K562 (cell line): ENCODE measurements around the gene C19orf47. TPM values are rescaled to one million over a fixed set of nuclear protein-coding genes. Genes with fewer than 3 reads are reported as not detected.
"Not testable (repeated sequence)": the region's sequence is repeated elsewhere in the genome, so short reads cannot be mapped to it uniquely, and the experiment has no call there.

Experiments
- ATAC-seq: fragments of 200-7000 bp; cut with Tn5 transposase; 3 replicates; pipeline ENCODE4 v1.9.1; 2020; ENCODE audit warnings: moderate library complexity
- BruUV-seq: library from RNA; stranded (reverse); fragments of 400-500 nt; replicated peaks from 2 replicates; lab custom pipeline; 2021; lab: Mats Ljungman, UMichigan
- CTCF ChIA-PET: fragments of 300-600 bp; formaldehyde crosslinking; extraction: SDS; loops from one replicate; lab custom pipeline; 2021; ENCODE audit warnings: low intra/inter-chr PET ratio; lab: Yijun Ruan, JAX
- POLR2A ChIA-PET: fragments of 300-600, 350-650 bp; sonication (Branson Sonifier 250); formaldehyde crosslinking; extraction: SDS; loops from one replicate; lab custom pipeline; 2021; ENCODE audit warnings: antibody characterized with exemption, inconsistent platforms; lab: Yijun Ruan, JAX
- DNase-seq, 4 experiments: peaks; one replicate each; pipeline versions ENCODE4 v3.0.0 to v3.0.0-alpha.2; 2011 to 2018; ENCODE audit warnings: low spot score in 3 of 4, mixed read lengths in 3 of 4; ENCODE audit errors: extremely low read depth in 1 of 4
- FAIRE-seq: peaks from 2 replicates; lab custom pipeline; 2011; peaks lifted over from hg19 to GRCh38; lab: Jason Lieb, UNC
- H2AFZ ChIP-seq: 2 replicates; pipeline ENCODE4 v1.6.0; 2011; ENCODE audit warnings: low read depth, low read length, control low read depth, inconsistent platforms
- H3K27ac ChIP-seq: fragments of 200-600 bp; 3 replicates; pipeline ENCODE4 v1.8.0; 2011; ENCODE audit warnings: low read depth, mild to moderate bottlenecking, control low read depth, inconsistent platforms, low read length, moderate library complexity, mixed read lengths; ENCODE audit errors: extremely low read depth
- H3K27me3 ChIP-seq, 2 experiments: fragments of 300-600 bp in 1 of 2; 2 replicates in 1 of 2; 3 replicates in 1 of 2; pipeline versions ENCODE4 v1.6.0 to v1.8.0; 2011; ENCODE audit warnings: inconsistent platforms in 2 of 2, low read length in 2 of 2, mild to moderate bottlenecking in 1 of 2, mixed read lengths in 1 of 2, moderate library complexity in 1 of 2; ENCODE audit not compliant: control insufficient read depth in 2 of 2, insufficient read depth in 2 of 2
- H3K36me3 ChIP-seq: fragments of 300-600 bp; 3 replicates; pipeline ENCODE4 v1.8.0; 2011; ENCODE audit warnings: mild to moderate bottlenecking, low read length, inconsistent platforms; ENCODE audit not compliant: control insufficient read depth, insufficient read depth
- H3K4me1 ChIP-seq, 2 experiments: fragments of 200-600 bp in 1 of 2; replicated peaks in 1 of 2; 2 replicates in 1 of 2; 3 replicates in 1 of 2; pipeline versions ENCODE4 v1.5.1 to v1.8.0; 2011; ENCODE audit warnings: inconsistent platforms in 2 of 2, low read length in 2 of 2, mild to moderate bottlenecking in 1 of 2, mixed read lengths in 1 of 2, moderate library complexity in 1 of 2; ENCODE audit not compliant: control insufficient read depth in 2 of 2, insufficient read depth in 2 of 2
- H3K4me2 ChIP-seq: 2 replicates; pipeline ENCODE4 v1.6.1; 2011; ENCODE audit warnings: low read length, control low read depth, inconsistent platforms, mixed read lengths; ENCODE audit not compliant: insufficient read depth
- H3K4me3 ChIP-seq: fragments of 200-600 bp; sonication (generic), shearing (Covaris generic); 2 replicates; pipeline ENCODE4 v1.5.1; 2016; ENCODE audit warnings: control low read depth, inconsistent platforms
- H3K79me2 ChIP-seq: fragments of 200-600 bp; 3 replicates; pipeline ENCODE4 v1.8.0; 2011; ENCODE audit warnings: low read length, inconsistent platforms; ENCODE audit not compliant: control insufficient read depth, insufficient read depth
- H3K9ac ChIP-seq, 2 experiments: 2 replicates each; pipeline versions ENCODE4 v1.6.0 to v1.6.1; 2011; ENCODE audit warnings: low read depth in 2 of 2, low read length in 2 of 2, control low read depth in 1 of 2, inconsistent platforms in 1 of 2, mild to moderate bottlenecking in 1 of 2, mixed read lengths in 1 of 2; ENCODE audit not compliant: insufficient read depth in 1 of 2
- H3K9me1 ChIP-seq: one replicate; pipeline ENCODE4 v1.6.0; 2011; ENCODE audit warnings: inconsistent platforms, mild to moderate bottlenecking, low read length, moderate library complexity; ENCODE audit not compliant: control insufficient read depth, insufficient read depth
- H3K9me3 ChIP-seq: replicated peaks from 2 replicates; pipeline ENCODE4 v1.5.1; 2011; ENCODE audit warnings: low read depth, low read length, inconsistent platforms; ENCODE audit not compliant: control insufficient read depth, insufficient read depth
- H4K20me1 ChIP-seq: replicated peaks from 2 replicates; pipeline ENCODE4 v1.6.1; 2011; ENCODE audit warnings: low read length, inconsistent platforms, mixed read lengths; ENCODE audit not compliant: control insufficient read depth, insufficient read depth
- POLR2G ChIP-seq: fragments of 200-400 bp; formaldehyde crosslinking; IDR thresholded peaks from 2 replicates; pipeline ENCODE4 v1.6.1; 2017; ENCODE audit warnings: low read depth, mild to moderate bottlenecking, antibody characterized with exemption, low read length, moderate library complexity
- PURB ChIP-seq: sonication (generic); formaldehyde crosslinking; IDR thresholded peaks from 2 replicates; pipeline ENCODE4 v1.9.0; 2021; ENCODE audit warnings: low read depth, mild to moderate bottlenecking, missing genetic modification reagents
- RB1 ChIP-seq: fragments of 450-650 bp; IDR thresholded peaks from 2 replicates; pipeline ENCODE4 v1.6.1; 2017; ENCODE audit warnings: low read depth, mild to moderate bottlenecking
- ZNF121 ChIP-seq: sonication (generic); formaldehyde crosslinking; conservative IDR thresholded peaks from 2 replicates; pipeline ENCODE4 v1.8.0; 2022; ENCODE audit warnings: missing genetic modification reagents
- WGBS: fragments of 100-300 bp; shearing (Covaris generic); methylation state at CpG from one replicate; pipeline ENCODE4 v1.1.6; 2016; ENCODE audit warnings: low coverage, mixed read lengths; ENCODE audit not compliant: insufficient coverage; ENCODE audit errors: missing lambda C conversion rate; 5-methylcytosine and 5-hydroxymethylcytosine counted together
- in situ Hi-C: fragments of 300-500 bp; cut with MboI; formaldehyde crosslinking; loops from 4 replicates; pipeline ENCODE4 v1.15.0; 2018; ENCODE audit warnings: inconsistent platforms, mixed read lengths
- intact Hi-C: fragments of 100-400 bp; cut with micrococcal nuclease; formaldehyde crosslinking; loops from 2 replicates; pipeline ENCODE4 v1.14.2; 2022
- polyA plus RNA-seq, 8 experiments: library from polyadenylated mRNA; depleted of rRNA in 4 of 8; stranded (reverse) in 5 of 8; unstranded in 3 of 8; fragments of >200 nt; fragmentation: Nextera tagmentation in 2 of 8; fragmentation: Illumina TruSeq in 1 of 8; extraction: Ambion mirVana in 2 of 8; extraction: Trizol in 1 of 8; gene quantifications; 2 replicates each; pipeline versions ENCODE4 v1.2.1 to v1.2.3, GENCODE V29; 2011 to 2014; ENCODE audit warnings: inconsistent platforms in 1 of 8, missing spikeins in 1 of 8
- total RNA-seq, 7 experiments: library from RNA; depleted of rRNA in 6 of 7; stranded (reverse); fragments of >200 nt in 6 of 7; fragmentation: Illumina TruSeq in 2 of 7; extraction: Trizol in 2 of 7; gene quantifications; 2 replicates each; pipeline versions ENCODE4 v1.2.1 to v1.2.3, GENCODE V29; 2011 to 2021; ENCODE audit warnings: low replicate concordance in 1 of 7
- TF ChIP-seq, protein P1 (sequence below): IDR thresholded peaks from 3 replicates; pipeline ENCODE4 v1.6.1; 2011; ENCODE audit warnings: borderline replicate concordance, mild to moderate bottlenecking; ENCODE audit not compliant: insufficient read length, insufficient read depth
- TF ChIP-seq, protein P2 (sequence below), 2 experiments: fragments of 150-350 bp in 1 of 2; IDR thresholded peaks; 2 replicates each; pipeline ENCODE4 v1.6.1; 2012 to 2016; ENCODE audit warnings: low read depth in 2 of 2, low read length in 2 of 2, mild to moderate bottlenecking in 1 of 2, moderate library complexity in 1 of 2
- TF ChIP-seq, protein P3 (sequence below): fragments of 450-650 bp; IDR thresholded peaks from 2 replicates; pipeline ENCODE4 v1.6.1; 2017; ENCODE audit warnings: mild to moderate bottlenecking, moderate library complexity

Gene C19orf47
- total and polyA plus RNA-seq, 9 of the 15 experiments (the other 6 are each of a cell fraction or from before 2014, with no cell fraction given), result 0.08 to 26.1 (median 14.7) TPM

DNA sequence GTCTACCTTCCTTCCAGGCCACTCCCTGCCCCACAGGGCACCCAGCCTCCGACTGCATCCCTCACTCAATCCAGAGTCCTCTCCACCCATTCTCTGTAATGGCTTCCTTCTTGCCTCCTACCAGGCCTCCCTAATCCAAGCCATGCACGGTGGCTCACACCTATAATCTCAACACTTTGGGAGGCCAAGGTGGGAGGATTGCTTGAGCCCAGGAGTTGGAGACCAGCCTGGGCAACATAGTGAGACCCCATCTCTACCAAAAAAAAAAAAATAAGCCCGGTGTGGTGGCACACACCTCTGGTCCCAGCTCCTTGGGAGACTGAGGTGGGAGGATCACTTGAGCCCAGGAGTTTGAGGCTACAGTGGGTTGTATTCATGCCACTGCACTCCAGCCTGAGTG is 22.1 kb upstream of the C19orf47 start:
- peaks cover 61% of the 10 kb centered on the region for H3K36me3 ChIP-seq
- H3K9me3 ChIP-seq, CTCF ChIA-PET, H3K27me3 ChIP-seq, FAIRE-seq, BruUV-seq, H3K27ac ChIP-seq, ATAC-seq, DNase-seq, H3K4me3 ChIP-seq, in situ Hi-C loops, intact Hi-C loops, H3K9me1 ChIP-seq, H3K4me2 ChIP-seq, H4K20me1 ChIP-seq, H2AFZ ChIP-seq: not testable (repeated sequence)
- 76% methylated on average over 3 of the region's 3 CpGs for WGBS
- H3K4me1 ChIP-seq, result peaks cover 34 to 54% of the 10 kb centered on the region in 2 experiments
- POLR2A ChIA-PET, result interaction anchor here (1.3 to 1.5 kb wide), 2 partner anchors 26 to 95 kb away, joined by 4 to 6 read pairs; partner anchors contain the start of gene BLVRB
- peak; percentile 75 for TF ChIP-seq ZNF121 (CRISPR knock-in tag)
- H3K79me2 ChIP-seq, result peaks cover 10% of the 10 kb centered on the region; the same call in 2 of the 3 replicates
- H3K9ac ChIP-seq, result peak overlapping the region in 1 of 2 experiments; percentile 43; a peak in 1 of 4 replicates

DNA sequence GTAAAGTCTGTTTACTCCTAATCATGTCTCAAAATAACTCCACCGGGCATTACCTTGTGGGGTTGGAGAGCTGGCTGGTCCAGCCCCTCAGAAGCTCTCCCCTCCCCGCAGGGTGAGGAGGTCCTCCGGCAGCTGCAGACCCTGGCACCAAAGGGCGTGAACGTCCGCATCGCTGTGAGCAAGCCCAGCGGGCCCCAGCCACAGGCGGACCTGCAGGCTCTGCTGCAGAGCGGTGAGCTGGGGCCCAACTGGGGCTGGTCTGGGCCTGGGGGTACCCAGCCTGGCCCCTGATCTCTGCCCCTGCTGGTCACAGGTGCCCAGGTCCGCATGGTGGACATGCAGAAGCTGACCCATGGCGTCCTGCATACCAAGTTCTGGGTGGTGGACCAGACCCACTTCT is 21.6 kb upstream of the C19orf47 start:
- no TSS peak for BruUV-seq
- H3K4me1 ChIP-seq, result peaks cover 39 to 54% of the 10 kb centered on the region in 2 experiments
- TF ChIP-seq, protein P1, sequence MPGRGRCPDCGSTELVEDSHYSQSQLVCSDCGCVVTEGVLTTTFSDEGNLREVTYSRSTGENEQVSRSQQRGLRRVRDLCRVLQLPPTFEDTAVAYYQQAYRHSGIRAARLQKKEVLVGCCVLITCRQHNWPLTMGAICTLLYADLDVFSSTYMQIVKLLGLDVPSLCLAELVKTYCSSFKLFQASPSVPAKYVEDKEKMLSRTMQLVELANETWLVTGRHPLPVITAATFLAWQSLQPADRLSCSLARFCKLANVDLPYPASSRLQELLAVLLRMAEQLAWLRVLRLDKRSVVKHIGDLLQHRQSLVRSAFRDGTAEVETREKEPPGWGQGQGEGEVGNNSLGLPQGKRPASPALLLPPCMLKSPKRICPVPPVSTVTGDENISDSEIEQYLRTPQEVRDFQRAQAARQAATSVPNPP, result no peak
- TF ChIP-seq PURB (CRISPR knock-in tag) (no peak), POLR2G (peak; percentile 47; the same call in 1 of the 2 replicates), RB1 (no peak)
- TF ChIP-seq, protein P2, sequence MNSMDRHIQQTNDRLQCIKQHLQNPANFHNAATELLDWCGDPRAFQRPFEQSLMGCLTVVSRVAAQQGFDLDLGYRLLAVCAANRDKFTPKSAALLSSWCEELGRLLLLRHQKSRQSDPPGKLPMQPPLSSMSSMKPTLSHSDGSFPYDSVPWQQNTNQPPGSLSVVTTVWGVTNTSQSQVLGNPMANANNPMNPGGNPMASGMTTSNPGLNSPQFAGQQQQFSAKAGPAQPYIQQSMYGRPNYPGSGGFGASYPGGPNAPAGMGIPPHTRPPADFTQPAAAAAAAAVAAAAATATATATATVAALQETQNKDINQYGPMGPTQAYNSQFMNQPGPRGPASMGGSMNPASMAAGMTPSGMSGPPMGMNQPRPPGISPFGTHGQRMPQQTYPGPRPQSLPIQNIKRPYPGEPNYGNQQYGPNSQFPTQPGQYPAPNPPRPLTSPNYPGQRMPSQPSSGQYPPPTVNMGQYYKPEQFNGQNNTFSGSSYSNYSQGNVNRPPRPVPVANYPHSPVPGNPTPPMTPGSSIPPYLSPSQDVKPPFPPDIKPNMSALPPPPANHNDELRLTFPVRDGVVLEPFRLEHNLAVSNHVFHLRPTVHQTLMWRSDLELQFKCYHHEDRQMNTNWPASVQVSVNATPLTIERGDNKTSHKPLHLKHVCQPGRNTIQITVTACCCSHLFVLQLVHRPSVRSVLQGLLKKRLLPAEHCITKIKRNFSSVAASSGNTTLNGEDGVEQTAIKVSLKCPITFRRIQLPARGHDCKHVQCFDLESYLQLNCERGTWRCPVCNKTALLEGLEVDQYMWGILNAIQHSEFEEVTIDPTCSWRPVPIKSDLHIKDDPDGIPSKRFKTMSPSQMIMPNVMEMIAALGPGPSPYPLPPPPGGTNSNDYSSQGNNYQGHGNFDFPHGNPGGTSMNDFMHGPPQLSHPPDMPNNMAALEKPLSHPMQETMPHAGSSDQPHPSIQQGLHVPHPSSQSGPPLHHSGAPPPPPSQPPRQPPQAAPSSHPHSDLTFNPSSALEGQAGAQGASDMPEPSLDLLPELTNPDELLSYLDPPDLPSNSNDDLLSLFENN (IDR thresholded peaks at IDR 0.05; ENCODE audit: low read depth in 2 of 2, low read length in 2 of 2), result no peak
- TF ChIP-seq, protein P3, sequence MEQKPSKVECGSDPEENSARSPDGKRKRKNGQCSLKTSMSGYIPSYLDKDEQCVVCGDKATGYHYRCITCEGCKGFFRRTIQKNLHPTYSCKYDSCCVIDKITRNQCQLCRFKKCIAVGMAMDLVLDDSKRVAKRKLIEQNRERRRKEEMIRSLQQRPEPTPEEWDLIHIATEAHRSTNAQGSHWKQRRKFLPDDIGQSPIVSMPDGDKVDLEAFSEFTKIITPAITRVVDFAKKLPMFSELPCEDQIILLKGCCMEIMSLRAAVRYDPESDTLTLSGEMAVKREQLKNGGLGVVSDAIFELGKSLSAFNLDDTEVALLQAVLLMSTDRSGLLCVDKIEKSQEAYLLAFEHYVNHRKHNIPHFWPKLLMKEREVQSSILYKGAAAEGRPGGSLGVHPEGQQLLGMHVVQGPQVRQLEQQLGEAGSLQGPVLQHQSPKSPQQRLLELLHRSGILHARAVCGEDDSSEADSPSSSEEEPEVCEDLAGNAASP, result no peak
- ATAC-seq, result no peak
- no peaks in the 10 kb centered on the region for H3K9me3 ChIP-seq
- no peaks in the 10 kb centered on the region for H3K9me1 ChIP-seq
- 85% methylated on average over 12 of the region's 12 CpGs for WGBS
- CTCF ChIA-PET, result no interaction called here
- no peak for DNase-seq
- H3K4me3 ChIP-seq, result no peak overlapping the region
- no peak overlapping the region for H3K27ac ChIP-seq
- no peak overlapping the region for H2AFZ ChIP-seq
- POLR2A ChIA-PET, result interaction anchor here (1.3 kb wide), 1 partner anchor 96 kb away, joined by 4 read pairs; the partner anchor contains the start of gene BLVRB
- in situ Hi-C loops, result no loop called here
- intact Hi-C loops, result loop anchor here (10.0 kb wide), 1 partner anchor 225 kb away; no protein-coding TSS in a partner anchor
- peak overlapping the region in 1 of 2 experiments; percentile 43; a peak in 2 of 4 replicates for H3K9ac ChIP-seq
- H3K4me2 ChIP-seq, result no peak overlapping the region
- no peak for FAIRE-seq
- H3K79me2 ChIP-seq, result peaks cover 12% of the 10 kb centered on the region; the same call in 2 of the 3 replicates
- peaks cover 9% of the 10 kb centered on the region; the same call in 1 of the 2 replicates for H4K20me1 ChIP-seq
- H3K27me3 ChIP-seq, result no peaks in the 10 kb centered on the region
- H3K36me3 ChIP-seq, result peaks cover 61% of the 10 kb centered on the region
